ENCODE results near the gene SLC9A4.

The SLC9A4 gene, protein sequence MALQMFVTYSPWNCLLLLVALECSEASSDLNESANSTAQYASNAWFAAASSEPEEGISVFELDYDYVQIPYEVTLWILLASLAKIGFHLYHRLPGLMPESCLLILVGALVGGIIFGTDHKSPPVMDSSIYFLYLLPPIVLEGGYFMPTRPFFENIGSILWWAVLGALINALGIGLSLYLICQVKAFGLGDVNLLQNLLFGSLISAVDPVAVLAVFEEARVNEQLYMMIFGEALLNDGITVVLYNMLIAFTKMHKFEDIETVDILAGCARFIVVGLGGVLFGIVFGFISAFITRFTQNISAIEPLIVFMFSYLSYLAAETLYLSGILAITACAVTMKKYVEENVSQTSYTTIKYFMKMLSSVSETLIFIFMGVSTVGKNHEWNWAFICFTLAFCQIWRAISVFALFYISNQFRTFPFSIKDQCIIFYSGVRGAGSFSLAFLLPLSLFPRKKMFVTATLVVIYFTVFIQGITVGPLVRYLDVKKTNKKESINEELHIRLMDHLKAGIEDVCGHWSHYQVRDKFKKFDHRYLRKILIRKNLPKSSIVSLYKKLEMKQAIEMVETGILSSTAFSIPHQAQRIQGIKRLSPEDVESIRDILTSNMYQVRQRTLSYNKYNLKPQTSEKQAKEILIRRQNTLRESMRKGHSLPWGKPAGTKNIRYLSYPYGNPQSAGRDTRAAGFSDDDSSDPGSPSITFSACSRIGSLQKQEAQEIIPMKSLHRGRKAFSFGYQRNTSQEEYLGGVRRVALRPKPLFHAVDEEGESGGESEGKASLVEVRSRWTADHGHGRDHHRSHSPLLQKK

DNA sequence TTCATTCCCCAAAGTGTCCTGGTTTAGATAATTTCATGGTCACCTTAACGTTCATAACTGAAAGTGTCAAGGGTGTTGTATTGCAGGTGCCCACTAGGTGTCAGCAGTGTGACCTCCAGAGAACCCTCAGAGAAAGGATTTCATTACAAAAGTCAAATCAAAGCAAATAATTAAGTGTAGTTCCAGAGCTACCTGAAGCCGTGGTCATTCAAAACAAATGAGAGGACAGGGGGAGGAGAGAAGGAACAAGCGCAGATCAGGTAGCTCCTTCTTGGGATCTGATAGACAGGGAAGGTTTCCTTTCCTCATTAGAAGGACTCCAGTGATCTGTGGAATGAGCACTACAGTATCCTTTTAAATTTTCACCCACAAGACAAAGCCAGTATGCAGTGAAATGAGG lies at the start of gene SLC9A4:
Gene SLC9A4, plus strand, starts transcription at position 207 of the 400 bp plus-strand sequence. CDS start 534 bp downstream, outside the sequence.
- DNase-seq (ENCODE audit: extremely low spot score, insufficient read length, low read depth) (no peak), FAIRE-seq (peak; percentile 81)

DNA sequence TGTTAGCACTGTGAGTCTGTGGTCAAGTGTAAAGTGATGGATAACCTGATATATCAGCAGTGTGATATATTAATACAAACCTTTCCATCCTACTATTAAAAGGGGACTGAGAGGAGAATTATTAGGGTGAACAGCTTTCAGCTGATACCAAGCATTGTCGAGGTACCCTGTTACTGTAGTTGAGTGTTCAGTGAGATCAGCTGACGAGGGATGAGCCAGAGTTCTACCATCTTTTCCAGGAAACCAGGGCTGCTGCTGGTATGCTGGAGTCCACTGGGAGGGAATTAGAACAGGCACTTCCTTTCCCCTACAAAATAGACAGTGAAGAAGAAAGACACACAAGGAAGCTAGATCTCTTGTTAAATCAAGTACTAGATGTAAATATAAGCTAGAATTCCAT lies 49.7 kb upstream of the SLC9A4 start:
- FAIRE-seq (no peak), DNase-seq (ENCODE audit: extremely low spot score, insufficient read length, low read depth) (no peak)

DNA sequence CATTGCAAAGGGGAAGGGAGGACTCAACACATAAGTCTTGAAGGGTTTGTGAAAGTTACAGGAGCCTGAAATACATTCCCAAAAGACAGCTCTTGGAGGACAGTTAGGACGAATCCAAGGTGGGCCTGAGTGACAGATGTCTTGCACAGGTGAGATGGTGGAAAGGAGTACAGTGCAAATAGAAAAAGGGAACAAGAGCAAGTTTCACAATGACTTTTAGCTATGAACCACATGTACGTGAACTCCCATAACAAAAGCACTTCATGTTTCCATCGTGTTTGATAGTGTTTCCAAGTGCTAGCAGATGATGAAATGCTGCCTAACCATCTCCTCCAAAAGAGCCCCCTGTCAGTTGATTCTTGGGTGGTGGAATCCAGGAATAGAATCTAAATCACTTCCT lies 48.3 kb upstream of the SLC9A4 start:
- FAIRE-seq (peak; percentile 88), DNase-seq (ENCODE audit: extremely low spot score, insufficient read length, low read depth) (no peak)

DNA sequence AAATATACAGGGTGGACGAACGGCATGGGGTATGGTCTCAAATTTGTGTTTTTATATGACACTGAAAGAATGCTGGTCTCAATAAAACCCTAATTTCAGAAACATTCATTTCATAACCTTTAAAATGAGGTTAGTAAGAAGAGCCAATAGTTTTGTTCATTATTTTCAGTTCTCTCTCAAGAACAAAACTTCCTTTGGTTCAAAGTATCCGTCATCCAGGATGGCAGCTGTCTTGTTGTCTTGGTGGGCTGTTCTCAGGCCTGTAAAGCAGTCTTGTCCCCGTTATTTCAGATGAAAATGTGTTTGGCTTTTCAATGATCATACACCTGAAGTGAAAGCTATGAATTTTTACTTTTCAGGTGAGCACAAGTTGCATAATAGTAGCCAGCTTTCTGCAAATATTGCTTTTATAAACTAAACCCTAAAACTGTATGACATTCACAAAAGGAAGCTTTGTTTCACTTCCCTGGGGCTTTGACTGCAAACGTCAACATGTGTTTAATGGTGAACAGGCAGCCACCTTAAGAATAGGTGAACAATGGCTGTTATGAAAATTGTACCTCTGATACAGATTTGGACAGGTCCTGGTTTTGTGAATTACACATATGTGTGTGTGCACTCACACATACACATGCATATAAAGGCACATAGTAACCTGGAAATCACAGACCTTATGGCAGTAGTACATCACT lies 47.4 kb upstream of the SLC9A4 start:
- DNase-seq (ENCODE audit: extremely low spot score, insufficient read length, low read depth): no peak
- peak; percentile 64 for FAIRE-seq

DNA sequence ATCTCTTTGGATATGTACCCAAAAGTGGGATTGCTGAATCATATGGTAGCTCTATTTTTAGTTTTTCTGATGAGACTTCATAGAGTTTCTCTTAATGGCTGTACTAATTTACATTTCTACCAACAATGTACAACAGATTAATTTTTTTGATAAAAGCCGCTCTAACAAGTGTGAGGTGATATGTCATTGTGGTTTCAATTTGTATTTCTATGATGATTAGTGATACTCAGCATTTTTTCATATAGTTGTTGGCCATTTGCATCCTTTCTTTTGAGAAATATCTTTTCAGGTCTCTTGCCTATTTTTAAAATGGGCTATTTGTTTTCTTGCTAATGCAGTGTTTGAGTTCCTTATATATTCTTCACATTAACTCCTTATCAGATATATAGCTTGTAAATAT lies 45.8 kb upstream of the SLC9A4 start:
- no peak for DNase-seq (ENCODE audit: extremely low spot score, insufficient read length, low read depth)
- no peak for FAIRE-seq

DNA sequence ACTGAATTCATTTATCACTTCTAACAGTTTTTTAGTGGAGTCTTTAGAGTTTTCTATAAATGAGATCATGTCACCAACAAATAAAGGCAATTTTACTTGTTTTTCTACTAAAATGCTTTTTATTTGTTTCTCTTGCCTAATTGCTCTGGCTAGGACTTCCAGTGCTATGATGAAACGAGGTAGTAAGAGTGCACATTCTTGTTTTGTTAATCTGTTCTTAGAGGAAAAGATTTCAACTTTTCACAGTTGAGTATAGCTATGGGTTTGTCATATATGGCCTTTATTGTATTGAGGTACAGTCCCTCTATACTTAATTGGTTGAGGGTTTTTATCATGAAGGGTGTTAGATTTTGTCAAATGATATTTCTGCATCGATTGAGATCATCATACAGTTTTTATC lies 44.5 kb upstream of the SLC9A4 start:
- FAIRE-seq (no peak), DNase-seq (ENCODE audit: extremely low spot score, insufficient read length, low read depth) (no peak)

DNA sequence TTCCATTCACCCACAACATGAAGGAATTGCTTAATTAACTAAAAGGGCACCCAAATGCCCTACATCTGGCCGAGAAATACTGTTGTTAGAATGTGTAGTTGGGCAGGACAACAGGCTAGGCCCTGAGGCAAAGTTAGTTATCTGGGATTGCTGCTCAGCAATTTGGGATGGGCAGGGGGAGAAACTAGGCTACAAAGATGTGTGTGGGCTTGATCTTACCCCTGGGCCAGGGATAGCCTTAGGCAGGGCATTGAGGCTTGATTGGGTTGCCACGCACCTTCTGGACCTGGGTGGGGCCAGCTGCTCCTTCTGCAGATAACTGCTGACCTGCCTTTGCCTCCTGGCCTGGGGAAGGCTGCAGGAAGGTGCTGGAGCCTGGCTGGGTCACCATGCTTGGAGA lies 40.6 kb upstream of the SLC9A4 start:
- DNase-seq (ENCODE audit: extremely low spot score, insufficient read length, low read depth): no peak

DNA sequence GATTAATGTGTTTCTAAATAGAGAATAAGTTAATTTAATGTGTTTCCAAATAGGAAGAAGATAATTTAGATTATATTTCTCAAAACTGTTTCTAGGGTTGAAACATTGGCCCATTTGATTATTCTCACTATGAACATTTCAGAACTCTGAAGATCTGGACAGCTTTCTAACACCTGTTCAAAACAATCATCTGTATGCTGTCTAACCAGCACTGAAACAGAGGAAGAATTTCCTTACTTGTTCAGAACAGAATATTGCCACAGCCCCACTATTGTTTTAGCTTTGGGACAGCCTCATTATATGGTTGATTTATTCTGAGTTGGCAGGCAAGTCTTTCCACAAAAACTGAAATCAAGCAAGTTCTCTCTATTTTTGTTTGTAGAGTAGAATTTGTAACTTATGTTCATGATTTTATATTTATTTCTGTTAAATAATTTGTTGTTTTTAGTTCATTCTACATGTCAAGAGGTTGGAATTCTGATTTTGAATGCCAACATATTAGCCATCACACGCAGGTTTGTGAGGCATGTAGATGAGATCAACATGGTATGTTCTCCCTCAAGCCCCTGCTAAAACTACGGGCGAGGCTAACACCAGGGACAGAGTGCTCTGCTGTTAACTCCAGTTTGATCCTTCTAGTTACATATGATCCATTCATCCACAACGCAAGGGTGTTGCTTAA lies 38.9 kb upstream of the SLC9A4 start:
- no peak for DNase-seq (ENCODE audit: extremely low spot score, insufficient read length, low read depth)
- FAIRE-seq: no peak

More for the DNA sequence above, 40.6 kb upstream of the SLC9A4 start:
- FAIRE-seq: no peak

DNA sequence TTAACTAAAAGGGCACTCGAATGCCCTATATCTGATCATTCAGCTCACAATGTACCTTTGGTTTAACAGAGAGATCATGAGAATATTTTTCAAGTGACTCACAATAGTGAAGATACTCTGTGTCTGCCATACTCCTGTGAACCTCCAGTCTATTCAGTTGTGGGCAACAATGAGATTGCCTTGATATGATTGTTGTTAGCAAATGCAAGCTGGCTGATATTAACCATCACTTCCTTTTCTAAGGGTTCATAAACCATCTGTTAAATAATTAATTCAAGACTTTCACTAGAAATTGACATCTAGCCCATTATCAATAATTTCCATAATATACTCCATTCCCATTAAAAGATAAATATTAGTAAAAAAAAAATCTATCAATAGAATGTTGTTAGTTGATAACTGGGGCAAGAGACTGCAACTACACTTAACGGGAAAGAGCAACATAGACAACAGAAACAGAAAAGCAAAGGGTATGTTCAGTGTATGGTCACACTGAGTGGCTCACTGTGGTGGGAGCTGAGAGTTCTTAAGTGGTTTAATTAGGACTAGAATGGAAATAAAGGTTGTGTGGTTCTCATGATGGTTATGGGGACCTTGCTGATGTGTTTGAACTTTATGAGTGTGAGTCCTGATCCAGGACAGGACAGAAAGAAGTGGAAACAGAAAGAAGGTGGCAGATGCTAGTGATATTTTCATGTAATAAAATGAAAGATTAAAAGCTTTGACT lies 38.2 kb upstream of the SLC9A4 start:
- DNase-seq (ENCODE audit: extremely low spot score, insufficient read length, low read depth) (no peak), FAIRE-seq (peak; percentile 66)

DNA sequence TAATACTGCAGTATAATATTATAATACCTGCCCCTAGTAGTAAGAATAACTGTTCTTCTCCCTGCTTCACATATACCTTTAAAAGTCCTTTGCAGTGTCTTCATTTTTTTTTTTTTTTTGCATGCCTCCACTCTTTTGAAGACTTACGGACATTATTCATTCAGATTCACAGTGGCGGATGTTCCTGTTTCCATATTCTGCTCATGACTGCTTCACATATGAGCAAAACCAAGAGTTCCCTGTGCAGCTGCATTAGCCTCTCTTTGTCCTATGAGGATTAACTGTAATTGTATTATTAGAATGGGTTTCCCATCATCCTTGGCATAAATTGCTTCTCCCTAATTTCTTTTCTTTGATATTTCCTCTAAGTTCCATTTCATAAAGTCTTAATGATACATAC lies 37.3 kb upstream of the SLC9A4 start:
- FAIRE-seq: no peak

DNA sequence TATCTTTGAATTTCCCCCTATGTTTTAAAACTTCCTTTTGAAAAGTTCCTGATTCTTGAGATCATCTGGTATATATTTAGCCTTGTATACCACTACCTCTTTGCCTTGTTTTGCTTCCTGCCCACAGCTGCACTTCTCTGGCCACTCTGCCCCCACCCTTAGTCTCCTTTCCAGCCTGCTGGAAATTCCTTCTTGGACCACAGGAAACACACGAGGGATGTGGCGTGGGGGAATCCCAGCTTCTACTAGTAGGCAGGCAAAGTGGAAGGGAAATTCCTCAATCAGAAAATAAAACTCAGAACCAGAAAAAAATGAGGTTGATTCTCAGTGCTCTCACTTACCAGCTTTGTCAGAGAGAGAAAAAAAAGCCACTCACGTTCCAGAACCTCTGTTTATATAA lies 36.7 kb upstream of the SLC9A4 start:
- no peak for DNase-seq (ENCODE audit: extremely low spot score, insufficient read length, low read depth)
- peak; percentile 80 for FAIRE-seq

More for the DNA sequence above, 37.3 kb upstream of the SLC9A4 start:
- DNase-seq (ENCODE audit: extremely low spot score, insufficient read length, low read depth): no peak

DNA sequence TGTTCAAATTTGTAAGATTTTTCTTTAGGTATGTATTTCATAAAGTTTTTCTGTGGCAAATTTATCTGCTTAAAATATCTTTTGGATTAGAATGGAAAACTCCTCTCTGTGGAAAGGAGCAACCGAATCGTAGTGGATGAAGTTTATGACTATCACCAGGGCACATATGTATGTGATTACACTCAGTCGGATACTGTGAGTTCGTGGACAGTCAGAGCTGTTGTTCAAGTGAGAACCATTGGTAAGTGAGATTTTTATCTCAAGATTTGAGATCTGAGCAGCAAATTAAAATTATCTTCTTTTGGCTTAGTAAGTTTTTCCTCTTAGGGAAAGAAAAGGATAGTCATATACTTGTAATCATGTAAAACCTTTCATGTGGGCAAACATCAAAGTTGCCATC lies 35.9 kb upstream of the SLC9A4 start:
- no peak for DNase-seq (ENCODE audit: extremely low spot score, insufficient read length, low read depth)
- no peak for FAIRE-seq

DNA sequence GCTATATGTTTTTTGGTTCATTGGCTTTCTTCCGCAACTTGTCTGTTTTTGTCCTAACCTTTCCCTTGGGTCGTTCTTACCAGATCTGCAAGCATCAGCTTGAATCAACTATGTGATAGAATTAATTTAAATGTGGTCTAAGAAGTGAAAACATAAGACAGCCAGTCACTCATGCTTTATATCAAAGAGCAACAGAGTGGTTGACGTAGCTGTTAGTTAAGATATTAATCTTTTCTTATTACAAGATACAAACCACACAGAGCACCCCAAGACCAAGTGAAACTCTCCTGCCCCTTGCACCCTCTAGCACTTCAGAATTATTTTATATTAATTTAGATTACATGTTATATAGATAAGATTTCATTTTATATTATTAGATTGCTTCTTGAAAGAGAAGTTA lies 34.9 kb upstream of the SLC9A4 start:
- DNase-seq (ENCODE audit: extremely low spot score, insufficient read length, low read depth): no peak
- FAIRE-seq: no peak

DNA sequence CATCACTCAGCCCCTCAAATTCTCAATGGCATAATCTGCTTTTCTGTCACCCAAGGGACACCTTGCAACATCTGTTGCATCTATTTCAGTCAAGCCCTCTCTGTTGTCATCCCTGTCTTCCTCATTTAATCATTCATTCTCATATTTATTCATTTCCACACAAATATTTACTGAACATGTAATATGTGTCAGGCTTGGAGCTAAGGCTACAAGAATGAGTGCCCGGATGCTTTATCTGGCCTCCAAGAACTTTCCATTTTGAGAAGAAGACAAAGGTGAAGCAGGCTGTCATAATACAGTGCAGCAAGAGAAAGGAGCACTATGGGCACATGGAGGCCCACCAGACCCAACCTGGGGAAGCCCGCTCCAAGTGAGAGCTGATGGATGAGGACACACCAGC lies 34.4 kb upstream of the SLC9A4 start:
- FAIRE-seq (no peak), DNase-seq (ENCODE audit: extremely low spot score, insufficient read length, low read depth) (no peak)

DNA sequence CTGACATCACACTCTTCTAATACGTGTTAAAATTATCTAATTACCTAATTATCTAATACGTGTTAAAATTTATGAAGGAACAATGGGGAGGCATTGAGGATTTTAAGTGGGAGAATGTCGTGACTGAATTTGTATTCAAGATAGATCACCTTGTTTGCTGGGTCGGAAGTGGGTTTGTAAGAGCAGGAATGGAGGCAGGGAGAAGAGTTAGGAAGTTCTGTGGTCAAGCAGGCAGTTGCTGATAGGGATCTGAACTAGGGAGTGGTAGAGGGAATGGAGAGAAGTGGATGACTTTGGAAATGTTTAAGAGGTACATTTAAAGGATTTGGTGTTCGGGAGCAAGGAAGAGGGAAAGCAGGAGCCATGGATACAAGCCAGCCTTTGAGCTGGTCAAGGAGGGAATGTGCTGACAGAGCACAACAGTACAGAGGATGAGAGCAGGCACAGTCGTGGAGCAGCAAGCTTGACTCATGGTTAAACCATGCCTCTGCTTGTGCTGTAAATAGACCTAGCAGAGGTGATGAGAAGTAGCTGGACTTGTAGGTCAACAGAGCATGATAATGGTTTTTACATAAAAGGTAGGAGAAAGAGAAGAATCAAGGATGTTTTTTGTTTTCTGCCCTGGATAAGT lies 33.8 kb upstream of the SLC9A4 start:
- DNase-seq (ENCODE audit: extremely low spot score, insufficient read length, low read depth) (no peak), FAIRE-seq (no peak)

DNA sequence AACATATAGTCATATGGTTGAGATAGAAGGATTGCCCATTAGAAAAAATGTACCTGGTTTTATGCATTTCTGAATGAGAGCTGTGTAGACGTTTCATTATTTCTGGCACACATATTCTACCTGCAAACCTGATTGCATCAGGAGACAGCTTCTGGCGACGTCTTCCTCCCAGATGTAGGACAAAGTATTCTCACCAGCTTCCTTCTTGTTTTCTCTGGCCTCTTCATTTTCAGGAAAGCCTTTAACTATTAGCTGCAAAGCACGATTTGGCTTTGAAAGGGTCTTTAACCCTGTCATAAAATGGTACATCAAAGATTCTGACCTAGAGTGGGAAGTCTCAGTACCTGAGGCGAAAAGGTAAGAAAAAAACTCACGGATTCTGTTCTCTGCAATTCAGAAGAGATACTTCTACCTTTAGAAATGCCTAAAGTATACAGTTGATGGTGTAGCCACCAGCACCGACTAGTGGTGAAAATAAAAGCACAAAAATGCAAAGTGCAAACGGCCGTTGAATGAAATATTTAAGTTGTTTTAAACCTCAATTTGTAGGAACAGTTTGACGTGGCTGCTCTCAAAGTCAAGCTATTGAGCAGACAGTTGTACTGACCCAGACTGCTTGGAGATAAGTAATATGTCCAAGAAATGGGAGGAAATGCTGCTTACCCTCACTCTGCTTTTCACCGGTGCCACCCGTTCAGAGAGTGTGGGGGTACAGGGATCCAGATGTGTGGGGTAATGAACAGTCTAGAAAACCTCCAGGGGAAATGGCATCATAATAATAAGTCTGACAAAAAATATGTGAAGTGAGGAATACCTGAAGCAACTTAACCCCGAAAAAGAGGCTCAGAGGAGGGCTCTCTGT lies 29.8 kb upstream of the SLC9A4 start:
- DNase-seq (ENCODE audit: extremely low spot score, insufficient read length, low read depth) (no peak), FAIRE-seq (peak; percentile 78)

DNA sequence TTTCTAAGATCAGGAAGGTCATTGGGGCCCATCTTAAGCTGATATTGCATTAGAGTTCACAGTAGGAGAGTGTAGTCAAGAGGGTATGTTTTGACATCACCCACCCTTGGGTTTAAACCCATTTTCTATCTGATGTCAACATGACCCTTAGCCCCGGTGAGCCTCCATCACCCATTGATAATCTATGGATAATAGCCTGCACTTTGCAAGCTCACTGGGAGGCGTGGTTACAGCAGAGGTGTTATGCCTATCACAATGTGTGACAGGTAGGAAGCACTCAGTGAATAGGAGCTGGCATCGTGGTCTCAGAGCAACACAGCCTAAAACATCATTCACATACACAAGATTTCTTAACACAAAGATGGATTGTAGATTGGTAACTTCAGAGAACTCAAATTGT lies 28.8 kb upstream of the SLC9A4 start:
- no peak for FAIRE-seq
- no peak for DNase-seq (ENCODE audit: extremely low spot score, insufficient read length, low read depth)

DNA sequence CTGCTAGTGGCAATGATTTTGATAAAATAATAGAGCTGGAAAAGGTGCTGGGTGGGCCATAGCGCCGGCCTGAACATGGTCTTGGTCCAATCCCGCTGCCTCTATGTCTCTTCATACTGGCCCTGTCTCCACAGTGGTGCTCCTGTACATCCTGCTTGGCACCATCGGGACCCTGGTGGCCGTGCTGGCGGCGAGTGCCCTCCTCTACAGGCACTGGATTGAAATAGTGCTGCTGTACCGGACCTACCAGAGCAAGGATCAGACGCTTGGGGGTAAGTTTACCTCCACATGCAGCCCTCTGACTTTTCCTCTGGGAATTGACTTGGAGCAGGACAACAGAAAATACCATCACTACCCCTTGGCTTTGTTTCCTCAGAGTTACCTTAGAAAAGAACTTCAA lies 26.1 kb upstream of the SLC9A4 start:
- FAIRE-seq: no peak
- DNase-seq (ENCODE audit: extremely low spot score, insufficient read length, low read depth): no peak

Measured in GM18507 (cell line).